HG03159 (cell line): ENCODE results near the gene ZSCAN26.
"Not testable (repeated sequence)": the region's sequence is repeated elsewhere in the genome, so short reads cannot be mapped to it uniquely, and the experiment has no call there.

Source experiments
- ATAC-seq: cut with Tn5 transposase; IDR thresholded peaks from one replicate; pipeline ENCODE4 v1.9.1; 2021; ENCODE audit warnings: mild to moderate bottlenecking, moderate library complexity; ENCODE audit not compliant: unreplicated experiment

The ZSCAN26 gene

DNA sequence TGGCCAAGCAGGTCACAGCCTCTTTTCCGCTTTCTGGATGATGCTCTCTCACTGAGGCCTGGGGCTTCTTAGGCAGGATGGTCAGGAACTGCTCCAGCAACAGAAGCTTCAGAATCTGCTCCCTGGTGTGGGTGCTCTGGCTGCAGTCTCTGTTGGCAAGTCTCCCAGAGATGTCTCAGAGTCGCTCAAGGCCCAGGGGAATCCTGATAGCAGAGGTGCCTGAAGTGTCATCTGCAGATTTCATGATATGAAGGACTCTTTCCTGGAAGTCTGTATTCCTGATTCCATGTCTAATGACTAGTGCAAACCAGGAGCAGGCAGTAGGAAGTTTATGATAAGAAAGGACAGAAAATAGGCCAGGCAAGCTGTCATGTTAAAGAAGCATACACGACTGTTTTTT lies 48.7 kb downstream of the ZSCAN26 start:
- ATAC-seq, result no peak

DNA sequence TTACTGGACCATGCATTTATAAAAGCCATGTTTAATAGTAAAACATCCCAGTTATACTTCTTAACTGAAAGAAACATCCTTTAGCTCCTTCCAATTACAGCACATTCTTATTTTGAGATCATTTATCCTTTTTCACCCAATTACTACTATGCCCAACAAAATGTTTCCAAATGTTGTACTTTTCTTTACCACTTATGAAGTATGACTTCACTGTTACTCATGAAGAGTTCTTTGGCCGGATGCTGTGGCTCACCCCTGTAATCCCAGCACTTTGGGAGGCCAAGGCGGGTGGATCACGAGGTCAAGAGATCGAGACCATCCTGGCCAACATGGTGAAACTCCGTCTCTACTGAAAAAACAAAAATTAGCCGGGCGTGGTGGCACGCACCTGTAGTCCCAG lies 50.9 kb downstream of the ZSCAN26 start:
- ATAC-seq, result not testable (repeated sequence)

DNA sequence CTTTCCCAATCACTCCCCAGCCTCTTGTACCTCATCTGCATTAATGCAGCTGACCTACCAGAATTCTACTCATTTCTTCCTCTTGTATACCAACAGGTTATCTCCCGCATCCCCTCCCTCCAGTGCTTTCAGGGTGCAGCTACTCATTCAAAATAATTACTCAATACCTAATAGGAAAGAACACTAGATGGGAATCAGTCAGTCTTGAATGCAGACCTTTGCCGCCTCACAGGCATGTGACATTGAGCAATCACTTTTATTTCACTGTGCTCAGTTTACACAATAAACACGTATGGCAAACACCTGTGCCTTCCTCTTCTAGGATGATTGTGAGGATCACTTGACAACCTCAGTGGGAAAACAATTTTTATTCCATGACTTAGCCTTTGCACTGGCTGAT lies 55.7 kb downstream of the ZSCAN26 start:
- ATAC-seq, result no peak

DNA sequence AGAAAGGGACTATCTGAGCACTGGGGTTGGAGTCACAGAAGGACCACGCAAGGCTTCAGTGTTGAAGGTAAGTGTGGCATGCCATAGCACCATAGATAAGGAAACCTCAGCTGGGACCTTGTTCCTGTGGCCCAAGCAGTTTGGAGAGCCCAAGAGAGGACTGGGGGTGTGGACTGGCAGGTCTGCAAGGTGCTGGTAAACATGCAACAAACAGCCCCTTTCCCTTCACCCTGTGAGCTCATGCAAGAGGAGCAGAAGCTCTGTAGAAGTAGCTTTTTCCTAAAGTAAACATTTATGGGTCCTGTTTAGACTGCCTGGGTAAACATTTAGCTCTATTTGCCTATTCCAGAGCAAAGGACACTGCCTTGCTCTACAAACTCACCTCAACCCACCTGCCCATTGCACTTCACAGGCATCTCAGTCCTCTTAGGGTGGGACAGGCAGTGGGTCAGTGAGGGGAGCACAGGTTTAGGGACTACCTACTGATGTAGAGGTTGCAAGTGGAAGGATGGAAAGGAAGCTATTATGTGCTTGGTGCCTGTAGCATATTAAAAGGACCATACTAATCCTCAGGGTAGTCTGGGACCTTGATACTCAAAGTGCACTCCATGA lies 57.0 kb downstream of the ZSCAN26 start:
- no peak for ATAC-seq

DNA sequence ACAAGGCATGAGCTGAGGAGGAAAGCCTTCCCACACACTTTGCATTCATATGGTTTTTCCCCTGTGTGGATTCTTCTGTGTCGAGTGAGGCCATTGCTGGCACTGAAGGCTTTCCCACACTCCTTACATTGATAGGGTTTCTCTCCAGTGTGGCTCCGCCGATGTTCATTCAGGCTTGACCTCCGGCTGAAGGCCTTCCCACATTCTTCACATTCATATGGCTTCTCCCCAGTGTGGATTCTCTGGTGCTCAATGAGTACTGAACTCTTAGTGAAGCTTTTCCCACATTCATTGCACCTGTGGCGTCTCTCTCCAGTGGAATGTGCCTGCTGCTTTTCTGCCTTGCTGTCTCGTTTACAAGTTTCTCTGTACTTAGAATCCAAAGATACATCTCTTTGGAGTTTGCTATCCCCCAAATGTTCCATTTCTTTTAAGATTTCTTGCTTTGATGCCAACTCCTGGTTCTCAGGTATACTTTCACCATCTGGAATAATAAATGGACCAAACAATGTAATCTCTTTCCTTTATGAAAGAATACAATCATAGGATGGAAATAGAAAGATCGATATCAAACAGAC lies 59.5 kb downstream of the ZSCAN26 start:
- no peak for ATAC-seq
